Subcutaneous adipose tissue (tissue), 4 donors: ENCODE data around the gene WDR20. TPM values are rescaled to one million over a fixed set of nuclear protein-coding genes. Genes with fewer than 3 reads are reported as not detected.

ENCODE experiments used
- CTCF ChIP-seq: fragments of 450-650 bp; IDR thresholded peaks from one replicate; pipeline ENCODE4 v1.5.1; 2016; ENCODE audit warnings: low read depth, mild to moderate bottlenecking, control low read depth, antibody characterized with exemption, moderate library complexity
- total RNA-seq, 4 donors: library from RNA; depleted of rRNA; stranded (reverse); fragments of >200 nt; gene quantifications; one replicate each; pipeline ENCODE4 v1.1.0, GENCODE V29; 2016

WDR20 gene
- total RNA-seq, 4 donors from 2014 or later: 21.2 to 29.3 (median 26.5) TPM

DNA sequence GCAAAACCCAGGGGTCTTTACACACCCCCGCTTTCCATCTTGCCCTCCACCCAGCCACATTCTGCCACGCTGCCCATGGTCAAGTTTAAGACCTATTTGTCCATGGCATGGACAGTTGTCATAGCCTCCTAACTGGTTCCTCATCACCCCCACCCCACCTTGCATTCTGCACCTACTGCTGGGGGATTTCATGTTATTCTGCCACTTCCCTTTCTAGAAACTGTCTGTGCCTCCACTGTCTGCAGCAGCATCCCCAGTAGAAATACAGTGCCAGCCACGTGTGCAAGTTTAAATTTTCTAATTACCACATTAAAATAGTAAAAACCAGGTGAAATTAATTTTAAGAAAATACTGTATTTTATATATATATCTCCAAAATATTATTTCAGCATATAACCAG lies 63.2 kb downstream of the WDR20 start:
- TF ChIP-seq CTCF: no peak

GRCh38 chr14:102203382-102203781 lies 63.7 kb downstream of the WDR20 start:
- no peak for TF ChIP-seq CTCF

DNA sequence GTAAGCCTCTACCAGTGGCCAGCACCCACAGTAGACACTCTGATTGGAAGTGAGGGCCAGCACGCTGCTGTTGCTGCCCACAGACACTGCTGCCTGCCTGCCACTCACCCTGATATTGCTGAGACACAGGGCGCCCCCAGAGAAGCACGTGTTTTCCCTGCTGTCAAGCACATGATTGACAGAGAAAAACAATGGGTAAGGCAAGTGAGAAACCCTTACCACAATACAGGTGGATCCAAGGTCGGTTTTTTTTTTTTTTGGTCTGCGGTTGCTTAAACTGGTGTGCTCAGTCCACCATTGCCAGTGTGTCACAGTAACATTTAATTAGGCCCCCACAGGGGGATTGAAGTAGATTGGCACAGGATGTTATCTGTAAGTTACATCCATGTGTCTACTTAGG lies 65.9 kb downstream of the WDR20 start:
- TF ChIP-seq CTCF: no peak

DNA sequence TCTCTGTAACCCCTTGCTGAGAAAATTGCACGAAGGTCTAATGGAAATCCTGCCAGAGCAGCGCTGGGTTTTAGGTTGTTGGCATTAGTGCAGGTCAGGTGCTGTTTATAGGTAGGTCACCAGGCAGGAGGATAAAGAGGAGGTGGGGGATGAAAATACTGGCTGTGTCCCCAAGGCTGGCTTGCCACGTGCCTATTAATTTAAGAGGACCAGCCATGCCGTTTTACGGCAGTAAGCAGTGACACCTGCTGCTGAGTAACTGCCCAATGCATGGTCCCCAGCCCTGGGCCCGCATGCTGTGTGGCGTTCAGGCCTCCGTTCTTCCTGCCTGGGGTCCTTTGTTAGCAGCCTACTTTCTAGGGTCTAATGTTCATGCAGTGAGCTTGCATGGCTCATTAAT lies 67.2 kb downstream of the WDR20 start:
- no peak for TF ChIP-seq CTCF

GRCh38 chr14:102207831-102208365 lies 68.2 kb downstream of the WDR20 start:
- no peak for TF ChIP-seq CTCF

DNA sequence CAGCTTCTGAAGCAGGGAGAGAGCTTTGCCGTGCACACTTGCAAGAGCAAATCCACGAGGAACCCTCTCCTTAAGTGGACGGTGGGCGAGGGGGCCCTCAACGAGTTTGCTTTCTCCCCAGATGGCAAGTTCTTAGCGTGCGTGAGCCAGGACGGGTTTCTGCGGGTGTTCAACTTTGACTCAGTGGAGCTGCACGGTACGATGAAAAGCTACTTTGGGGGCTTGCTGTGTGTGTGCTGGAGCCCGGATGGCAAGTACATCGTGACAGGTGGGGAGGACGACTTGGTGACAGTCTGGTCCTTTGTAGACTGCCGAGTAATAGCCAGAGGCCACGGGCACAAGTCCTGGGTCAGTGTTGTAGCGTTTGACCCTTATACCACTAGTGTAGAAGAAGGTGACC lies 69.0 kb downstream of the WDR20 start:
- no peak for TF ChIP-seq CTCF

DNA sequence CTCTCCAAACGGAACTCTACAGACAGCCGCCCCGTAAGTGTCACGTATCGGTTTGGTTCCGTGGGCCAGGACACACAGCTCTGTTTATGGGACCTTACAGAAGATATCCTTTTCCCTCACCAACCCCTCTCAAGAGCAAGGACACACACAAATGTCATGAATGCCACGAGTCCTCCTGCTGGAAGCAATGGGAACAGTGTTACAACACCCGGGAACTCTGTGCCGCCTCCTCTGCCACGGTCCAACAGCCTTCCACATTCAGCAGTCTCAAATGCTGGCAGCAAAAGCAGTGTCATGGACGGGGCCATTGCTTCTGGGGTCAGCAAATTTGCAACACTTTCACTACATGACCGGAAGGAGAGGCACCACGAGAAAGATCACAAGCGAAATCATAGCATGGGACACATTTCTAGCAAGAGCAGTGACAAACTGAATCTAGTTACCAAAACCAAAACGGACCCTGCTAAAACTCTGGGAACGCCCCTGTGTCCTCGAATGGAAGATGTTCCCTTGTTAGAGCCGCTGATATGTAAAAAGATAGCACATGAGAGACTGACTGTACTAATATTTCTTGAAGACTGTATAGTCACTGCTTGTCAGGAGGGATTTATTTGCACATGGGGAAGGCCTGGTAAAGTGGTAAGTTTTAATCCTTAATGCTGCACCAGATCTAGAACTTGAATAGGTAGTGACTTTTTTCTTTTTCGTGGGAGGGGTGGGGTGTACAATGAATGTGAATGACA lies 69.7 kb downstream of the WDR20 start:
- no peak for TF ChIP-seq CTCF
